Bronchial epithelial cell (primary cell): ENCODE measurements around the gene P2RX2. TPM values are rescaled to one million over a fixed set of nuclear protein-coding genes. Genes with fewer than 3 reads are reported as not detected.

Experiments used
- DNase-seq: peaks from one replicate; pipeline ENCODE4 v3.0.0-alpha.2; 2010; ENCODE audit warnings: low read depth
- FAIRE-seq: peaks from 2 replicates; lab custom pipeline; 2011; peaks lifted over from hg19 to GRCh38; lab: Jason Lieb, UNC
- H3K27me3 ChIP-seq: 2 replicates; pipeline ENCODE4 v1.5.1; 2011; ENCODE audit warnings: low read length; ENCODE audit not compliant: control insufficient read depth, insufficient read depth
- H3K36me3 ChIP-seq: 2 replicates; pipeline ENCODE4 v1.5.1; 2011; ENCODE audit warnings: low read length; ENCODE audit not compliant: control insufficient read depth, insufficient read depth
- H3K4me3 ChIP-seq: 2 replicates; pipeline ENCODE4 v1.5.1; 2011; ENCODE audit warnings: mild to moderate bottlenecking, low read depth, low read length, control low read depth
- CTCF ChIP-seq: IDR thresholded peaks from 2 replicates; pipeline ENCODE4 v1.5.1; 2011; ENCODE audit warnings: mild to moderate bottlenecking, moderate library complexity, low read length, control low read depth, inconsistent platforms; ENCODE audit not compliant: insufficient read depth, severe bottlenecking
- total RNA-seq: library from RNA; depleted of rRNA; stranded (reverse); fragments of >200 nt; gene quantifications from 2 replicates; pipeline ENCODE4 v1.2.1, GENCODE V29; 2014

P2RX2 gene
- total RNA-seq, 1 donor from 2014 or later: not detected

- H3K4me3 ChIP-seq: no peak overlapping the region
- no peaks in the 10 kb centered on the region for H3K27me3 ChIP-seq
- no peak for TF ChIP-seq CTCF
- DNase-seq (no peak), FAIRE-seq (no peak)
- H3K36me3 ChIP-seq: peaks cover 3% of the 10 kb centered on the region
Measured at GRCh38 chr12:132631666-132632065, 13.1 kb downstream of the P2RX2 start.

GRCh38 chr12:132632521-132633228 lies 14.1 kb downstream of the P2RX2 start:
- H3K4me3 ChIP-seq: no peak overlapping the region
- DNase-seq (no peak), FAIRE-seq (no peak)
- peaks cover 7% of the 10 kb centered on the region for H3K36me3 ChIP-seq
- no peak for TF ChIP-seq CTCF
- no peaks in the 10 kb centered on the region for H3K27me3 ChIP-seq

- TF ChIP-seq CTCF: no peak
- FAIRE-seq: no peak
- no peak for DNase-seq
- Histone ChIP-seq H3K4me3 (no peak overlapping the region), H3K27me3 (no peaks in the 10 kb centered on the region), H3K36me3 (peaks cover 10% of the 10 kb centered on the region)
Measured at GRCh38 chr12:132633398-132633797, 14.8 kb downstream of the P2RX2 start.

- TF ChIP-seq CTCF: no peak
- H3K36me3 ChIP-seq: peaks cover 10% of the 10 kb centered on the region
- no peak overlapping the region for H3K4me3 ChIP-seq
- no peaks in the 10 kb centered on the region for H3K27me3 ChIP-seq
- FAIRE-seq (no peak), DNase-seq (no peak)
Measured at GRCh38 chr12:132633901-132634300, 15.3 kb downstream of the P2RX2 start.

DNA sequence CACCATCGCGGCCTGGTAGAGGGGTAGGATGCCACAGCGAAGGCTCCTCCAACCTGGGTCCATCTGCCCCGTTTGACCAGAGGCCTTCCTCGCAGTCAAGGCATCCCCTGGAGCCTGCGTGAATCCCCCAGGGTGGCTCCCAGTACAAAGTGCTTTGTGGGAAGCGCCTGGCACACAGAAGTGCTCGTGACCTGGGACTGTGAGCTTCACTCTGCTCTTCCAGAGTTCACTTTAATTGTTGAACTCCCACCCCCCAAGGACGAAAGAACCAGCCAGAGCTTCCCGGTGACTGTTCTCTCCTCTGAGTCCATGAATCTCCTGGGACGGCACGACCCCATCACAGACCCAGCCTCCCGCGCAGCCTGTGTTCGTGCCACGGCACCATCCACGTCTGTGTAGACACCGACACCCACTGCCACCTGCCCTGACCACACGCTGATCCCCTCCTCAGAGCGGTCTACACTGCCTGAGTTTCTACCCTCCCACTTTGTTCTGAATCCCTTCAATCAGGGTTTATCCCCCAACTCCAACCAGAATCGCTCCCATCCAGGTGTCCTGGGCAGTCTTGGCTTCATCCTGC lies 15.9 kb downstream of the P2RX2 start:
- FAIRE-seq: no peak
- Histone ChIP-seq H3K4me3 (no peak overlapping the region), H3K36me3 (peaks cover 10% of the 10 kb centered on the region)

More for the DNA sequence above, 15.9 kb downstream of the P2RX2 start:
- TF ChIP-seq CTCF: no peak
- DNase-seq: no peak
- no peaks in the 10 kb centered on the region for H3K27me3 ChIP-seq
